DND-41 (cell line): Measurements from ENCODE around the gene JAM2.

Source experiments
- ATAC-seq: fragments of 200-7000 bp; cut with Tn5 transposase; 3 replicates; pipeline ENCODE4 v1.9.1; 2021; ENCODE audit warnings: low read depth; ENCODE audit not compliant: insufficient read depth
- DNase-seq: peaks from one replicate; pipeline ENCODE4 v3.0.0-alpha.2; 2020
- H2AFZ ChIP-seq: 2 replicates; pipeline ENCODE4 v1.6.0; 2012; ENCODE audit warnings: low read depth, low read length
- H3K27ac ChIP-seq: 2 replicates; pipeline ENCODE4 v1.5.1; 2012; ENCODE audit warnings: low read length, inconsistent platforms
- H3K27me3 ChIP-seq: fragments of 200-600 bp; sonication (generic); 2 replicates; pipeline ENCODE4 v1.6.0; 2012; ENCODE audit warnings: low read length, mild to moderate bottlenecking, inconsistent platforms; ENCODE audit not compliant: insufficient read depth, poor library complexity
- H3K36me3 ChIP-seq: 2 replicates; pipeline ENCODE4 v1.5.1; 2012; ENCODE audit warnings: low read length, inconsistent platforms; ENCODE audit not compliant: insufficient read depth
- H3K4me1 ChIP-seq: 2 replicates; pipeline ENCODE4 v1.5.1; 2012; ENCODE audit warnings: mild to moderate bottlenecking, low read length; ENCODE audit not compliant: insufficient read depth
- H3K4me2 ChIP-seq: 2 replicates; pipeline ENCODE4 v1.6.0; 2012; ENCODE audit warnings: mild to moderate bottlenecking, moderate library complexity, low read length, inconsistent platforms; ENCODE audit not compliant: insufficient read depth
- H3K4me3 ChIP-seq, 2 experiments: fragments of 200-600 bp in 1 of 2; shearing (Covaris generic) in 1 of 2; 2 replicates each; pipeline ENCODE4 v1.5.1; 2012 to 2016; ENCODE audit warnings: inconsistent platforms in 2 of 2, low read length in 2 of 2, mild to moderate bottlenecking in 2 of 2, low read depth in 1 of 2, moderate library complexity in 1 of 2
- H3K79me2 ChIP-seq: 2 replicates; pipeline ENCODE4 v1.6.0; 2012; ENCODE audit warnings: low read length, inconsistent platforms; ENCODE audit not compliant: insufficient read depth
- H3K9ac ChIP-seq: 2 replicates; pipeline ENCODE4 v1.6.0; 2012; ENCODE audit warnings: low read depth, mild to moderate bottlenecking, inconsistent platforms, low read length, moderate library complexity
- H3K9me3 ChIP-seq: 2 replicates; pipeline ENCODE4 v1.5.1; 2012; ENCODE audit warnings: low read length, moderate library complexity, mild to moderate bottlenecking, inconsistent platforms; ENCODE audit not compliant: insufficient read depth, severe bottlenecking
- H4K20me1 ChIP-seq: 2 replicates; pipeline ENCODE4 v1.6.0; 2012; ENCODE audit warnings: low read length; ENCODE audit not compliant: insufficient read depth
- EZH2 ChIP-seq: IDR thresholded peaks from 3 replicates; pipeline ENCODE4 v1.6.1; 2012; ENCODE audit warnings: borderline replicate concordance, low read depth, mild to moderate bottlenecking, moderate library complexity, low read length, inconsistent platforms; ENCODE audit not compliant: severe bottlenecking
- TF ChIP-seq, protein P1 (sequence below): IDR thresholded peaks from 2 replicates; pipeline ENCODE4 v1.5.1; 2012; ENCODE audit warnings: borderline replicate concordance, low read length, moderate library complexity, mild to moderate bottlenecking; ENCODE audit not compliant: poor library complexity, severe bottlenecking; ENCODE audit errors: extremely low read depth

Gene JAM2

GRCh38 chr21:25608044-25608737, 30.9 kb upstream of the JAM2 start:
- DNase-seq (peak; percentile 78), ATAC-seq (peak; percentile 70)
- H3K4me3 ChIP-seq = peak overlapping the region; percentile 58 to 76
- no peaks in the 10 kb centered on the region for H3K27me3 ChIP-seq
- peak overlapping the region; percentile 98 for H3K27ac ChIP-seq
- TF ChIP-seq, protein P1, sequence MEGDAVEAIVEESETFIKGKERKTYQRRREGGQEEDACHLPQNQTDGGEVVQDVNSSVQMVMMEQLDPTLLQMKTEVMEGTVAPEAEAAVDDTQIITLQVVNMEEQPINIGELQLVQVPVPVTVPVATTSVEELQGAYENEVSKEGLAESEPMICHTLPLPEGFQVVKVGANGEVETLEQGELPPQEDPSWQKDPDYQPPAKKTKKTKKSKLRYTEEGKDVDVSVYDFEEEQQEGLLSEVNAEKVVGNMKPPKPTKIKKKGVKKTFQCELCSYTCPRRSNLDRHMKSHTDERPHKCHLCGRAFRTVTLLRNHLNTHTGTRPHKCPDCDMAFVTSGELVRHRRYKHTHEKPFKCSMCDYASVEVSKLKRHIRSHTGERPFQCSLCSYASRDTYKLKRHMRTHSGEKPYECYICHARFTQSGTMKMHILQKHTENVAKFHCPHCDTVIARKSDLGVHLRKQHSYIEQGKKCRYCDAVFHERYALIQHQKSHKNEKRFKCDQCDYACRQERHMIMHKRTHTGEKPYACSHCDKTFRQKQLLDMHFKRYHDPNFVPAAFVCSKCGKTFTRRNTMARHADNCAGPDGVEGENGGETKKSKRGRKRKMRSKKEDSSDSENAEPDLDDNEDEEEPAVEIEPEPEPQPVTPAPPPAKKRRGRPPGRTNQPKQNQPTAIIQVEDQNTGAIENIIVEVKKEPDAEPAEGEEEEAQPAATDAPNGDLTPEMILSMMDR = peak; percentile 94
- no peak for TF ChIP-seq EZH2
- peaks cover 32% of the 10 kb centered on the region for H3K79me2 ChIP-seq
- H3K9ac ChIP-seq = peak overlapping the region; percentile 93
- H3K9me3 ChIP-seq = no peaks in the 10 kb centered on the region
- peak overlapping the region; percentile 93 for H3K4me2 ChIP-seq
- peaks cover 29% of the 10 kb centered on the region for H3K36me3 ChIP-seq
- peak overlapping the region; percentile 99 for H2AFZ ChIP-seq
- H4K20me1 ChIP-seq = no peaks in the 10 kb centered on the region
- H3K4me1 ChIP-seq = peaks cover 34% of the 10 kb centered on the region

- no peak overlapping the region for H3K4me2 ChIP-seq
- no peaks in the 10 kb centered on the region for H3K36me3 ChIP-seq
- TF ChIP-seq, protein P1 = no peak
- no peak for TF ChIP-seq EZH2
- H3K79me2 ChIP-seq = no peaks in the 10 kb centered on the region
- H3K4me1 ChIP-seq = no peaks in the 10 kb centered on the region
- no peak overlapping the region for H3K4me3 ChIP-seq
- H3K27me3 ChIP-seq = no peaks in the 10 kb centered on the region
- no peak overlapping the region for H3K9ac ChIP-seq
- H3K27ac ChIP-seq = no peak overlapping the region
- no peaks in the 10 kb centered on the region for H4K20me1 ChIP-seq
- ATAC-seq (no peak), DNase-seq (no peak)
- no peaks in the 10 kb centered on the region for H3K9me3 ChIP-seq
- H2AFZ ChIP-seq = no peak overlapping the region
These were observed 24.6 kb upstream of the JAM2 start for GRCh38 chr21:25614441-25614840.

- Histone ChIP-seq H2AFZ (no peak overlapping the region), H3K27me3 (no peaks in the 10 kb centered on the region), H3K27ac (no peak overlapping the region), H3K4me1 (no peaks in the 10 kb centered on the region), H3K4me2 (no peak overlapping the region), H4K20me1 (no peaks in the 10 kb centered on the region), H3K79me2 (no peaks in the 10 kb centered on the region), H3K9me3 (no peaks in the 10 kb centered on the region), H3K9ac (no peak overlapping the region), H3K4me3 (no peak overlapping the region), H3K36me3 (no peaks in the 10 kb centered on the region)
- TF ChIP-seq EZH2 = no peak
- TF ChIP-seq, protein P1 = no peak
- DNase-seq (no peak), ATAC-seq (no peak)
These were observed 23.2 kb upstream of the JAM2 start for GRCh38 chr21:25615880-25616279.
